Stimulated activated CD8-positive, alpha-beta memory T cell treated with anti-CD3 and anti-CD28 coated beads, Interleukin-15, amount 100 ng/mL, for 1 hour (primary cell): Measurements from ENCODE around the gene PLA2G2C.

ENCODE experiments used
- DNase-seq: peaks from one replicate; pipeline ENCODE4 v3.0.0-alpha.2; 2020; ENCODE audit warnings: low read depth

The PLA2G2C gene

DNA sequence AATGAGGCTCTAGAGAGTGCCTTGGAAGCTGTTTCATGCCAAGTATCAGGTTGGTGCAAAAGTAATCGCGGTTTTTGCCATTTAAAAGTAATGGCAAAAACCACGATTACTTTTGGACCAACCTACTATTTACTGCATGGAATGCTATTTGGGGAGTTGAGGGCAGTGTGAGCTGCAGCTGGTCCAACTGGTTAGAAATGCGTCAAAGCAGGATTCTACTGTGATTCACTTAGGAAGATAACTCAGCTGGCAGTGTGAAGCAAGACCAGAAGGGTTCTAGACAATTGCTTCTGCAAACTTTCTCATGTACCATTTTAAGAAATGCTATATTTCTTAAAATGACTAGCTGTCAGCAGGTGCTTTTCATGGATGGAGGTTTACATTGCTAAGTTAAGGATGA, 21.2 kb upstream of the PLA2G2C start:
- no peak for DNase-seq

- no peak for DNase-seq
Measured at GRCh38 chr1:20202166-20202565, 15.8 kb upstream of the PLA2G2C start.

GRCh38 chr1:20200966-20201365, 14.6 kb upstream of the PLA2G2C start:
- no peak for DNase-seq

DNA sequence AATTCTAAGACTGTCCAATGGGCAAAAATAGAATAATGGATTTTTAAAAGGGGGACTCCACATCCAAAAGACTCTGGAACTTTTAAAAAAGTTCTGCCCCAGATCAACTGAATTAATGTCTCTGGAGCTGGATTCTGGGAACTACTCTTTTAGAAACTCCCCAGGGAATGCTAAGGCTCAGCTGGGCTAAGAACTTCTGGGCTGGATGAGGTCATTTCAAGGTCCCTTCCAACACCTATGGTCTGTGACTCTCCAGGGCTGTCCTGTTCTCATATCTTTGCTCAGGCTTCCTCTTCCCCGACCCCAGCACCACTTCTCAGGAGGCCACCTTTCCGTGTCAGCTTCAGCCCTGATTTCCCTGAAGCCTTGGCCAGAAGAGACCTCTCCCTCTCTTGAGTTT, 13.5 kb upstream of the PLA2G2C start:
- DNase-seq: no peak

GRCh38 chr1:20199403-20199802, 13.1 kb upstream of the PLA2G2C start:
- DNase-seq: no peak

- no peak for DNase-seq
Measured at GRCh38 chr1:20198918-20199317, 12.6 kb upstream of the PLA2G2C start.

GRCh38 chr1:20198296-20198695, 12.0 kb upstream of the PLA2G2C start:
- no peak for DNase-seq

DNA sequence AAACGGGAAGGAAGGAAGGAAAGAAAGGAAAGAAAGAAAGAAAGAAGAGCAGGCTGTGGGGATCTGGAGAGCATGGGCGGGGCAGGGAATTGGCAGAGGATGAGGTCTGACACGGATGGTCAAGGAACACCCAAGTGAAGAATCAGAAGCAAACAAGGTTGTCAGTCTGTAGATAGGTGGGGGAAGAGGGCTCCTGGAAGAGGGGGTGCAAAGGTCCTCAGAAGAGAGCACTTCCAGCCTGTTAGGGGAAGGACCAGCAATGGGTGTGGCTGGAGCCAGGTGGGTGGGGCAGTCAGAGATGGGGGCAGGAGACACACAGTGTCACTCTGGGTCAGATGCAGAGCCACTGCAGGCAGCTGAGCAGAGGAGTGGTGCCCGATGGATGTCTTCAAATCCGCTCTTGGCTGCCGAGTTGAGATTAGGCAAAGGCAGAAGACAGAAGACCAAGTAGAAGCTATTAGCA, 11.0 kb upstream of the PLA2G2C start:
- no peak for DNase-seq

DNA sequence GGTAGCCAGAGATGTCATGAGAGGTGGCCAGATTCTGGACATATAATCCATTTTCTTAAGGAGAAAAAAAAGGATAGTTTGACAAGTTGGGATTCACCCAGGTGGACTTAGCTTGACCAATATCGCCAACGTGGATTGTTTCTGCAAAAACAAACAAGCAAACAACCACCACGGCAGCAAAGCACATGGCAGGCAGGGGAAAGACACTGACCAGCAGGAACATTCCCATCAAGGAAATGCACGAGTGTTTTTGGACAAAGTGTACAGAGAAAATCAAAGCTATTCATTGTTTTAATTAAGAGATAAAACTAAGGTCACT, 9.1 kb upstream of the PLA2G2C start:
- no peak for DNase-seq

DNA sequence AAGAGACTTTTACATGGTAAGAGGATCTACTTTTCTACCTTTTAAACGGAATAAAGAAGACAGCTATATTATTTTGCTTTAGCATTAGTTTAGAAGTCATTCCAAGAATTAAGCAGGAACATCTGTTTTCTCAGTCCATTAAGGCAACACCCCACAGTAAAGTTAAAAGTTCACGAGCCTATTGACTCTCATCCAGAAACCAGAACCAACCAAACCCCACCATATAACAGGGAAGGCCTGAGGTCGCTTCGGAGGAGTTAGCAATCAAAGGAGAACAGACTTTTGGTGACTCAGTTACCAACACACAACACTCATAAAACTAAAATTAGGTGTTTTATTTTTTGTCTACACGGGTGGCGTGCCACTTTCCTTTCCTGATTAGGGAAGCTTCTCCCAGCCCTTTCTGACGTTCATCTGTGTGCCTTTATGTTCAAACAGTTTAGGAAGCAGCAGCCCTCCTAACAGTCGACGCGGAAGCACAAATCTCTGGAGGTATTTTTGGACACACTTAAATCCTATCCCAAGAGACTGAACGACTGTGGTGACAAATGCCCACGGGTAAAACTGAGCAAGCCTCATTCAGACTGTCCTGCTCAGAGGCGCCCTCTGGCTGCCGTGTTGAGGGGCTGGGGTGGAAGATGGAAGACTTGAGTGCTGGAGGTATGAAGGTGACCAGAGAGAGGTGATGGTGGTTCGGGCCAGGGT, 8.6 kb upstream of the PLA2G2C start:
- DNase-seq: peak; percentile 53

DNA sequence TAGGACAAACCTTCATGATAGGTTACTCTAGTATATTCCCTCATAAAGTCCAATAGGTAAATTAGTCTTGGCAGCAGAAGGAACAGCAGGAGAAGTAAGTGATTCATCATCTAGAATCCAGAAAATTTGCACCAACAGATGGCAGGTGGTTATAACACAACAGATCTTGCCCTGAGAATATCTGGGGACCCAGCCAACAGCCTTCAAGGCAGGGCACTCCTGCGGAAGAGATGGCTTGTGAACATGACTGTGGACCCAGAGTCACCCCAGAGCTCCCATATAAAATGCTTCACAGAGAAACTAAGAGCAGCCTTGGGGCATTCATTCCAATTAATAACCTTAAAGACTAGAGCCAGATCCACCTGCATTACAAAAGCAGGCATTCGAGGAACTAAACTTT, 7.9 kb upstream of the PLA2G2C start:
- DNase-seq: no peak

DNA sequence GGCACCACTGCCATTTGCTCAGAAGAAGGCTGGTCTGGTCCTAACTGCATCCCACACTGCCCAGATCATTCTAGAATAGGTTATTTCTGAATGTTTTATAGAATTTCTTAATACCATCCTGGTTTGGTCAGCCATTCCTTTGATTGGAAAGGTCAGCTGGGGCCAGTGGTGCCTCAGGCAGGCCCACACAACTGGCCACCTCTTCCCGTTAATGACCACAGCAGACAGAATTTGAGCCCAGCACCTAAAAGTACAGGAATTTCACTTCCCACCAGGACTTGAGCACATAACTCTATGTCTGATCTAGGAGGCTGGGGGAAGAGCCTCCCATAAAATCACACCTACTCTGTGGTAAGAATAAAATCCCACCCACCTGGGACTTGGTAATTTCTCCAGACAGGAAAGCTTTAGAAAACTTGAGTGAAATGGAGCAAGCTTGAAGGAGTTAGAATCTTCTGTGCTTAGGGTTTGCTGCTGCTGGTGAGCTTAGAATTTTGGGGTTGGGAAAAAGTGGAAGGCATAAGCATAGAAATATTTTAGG, 6.6 kb upstream of the PLA2G2C start:
- DNase-seq: no peak

DNA sequence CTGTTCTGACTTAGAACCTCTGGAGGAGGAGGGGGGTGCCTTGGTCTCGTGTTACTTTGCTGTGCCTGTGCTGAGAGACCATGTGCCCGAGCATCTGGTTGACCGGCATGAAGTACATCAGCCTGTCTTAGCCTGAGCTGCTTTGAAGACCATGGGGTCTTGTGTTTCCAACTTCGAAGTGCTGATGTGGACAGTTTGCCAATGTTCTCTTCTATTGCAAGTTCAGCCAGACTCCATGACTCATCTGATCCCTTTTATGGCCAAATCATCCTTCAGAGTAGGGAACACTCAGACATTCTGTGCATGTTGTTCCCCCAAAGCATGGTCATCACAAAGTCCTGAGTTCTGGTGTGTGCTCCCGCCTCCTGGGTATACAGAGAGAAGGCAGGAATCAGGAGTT, 6.0 kb upstream of the PLA2G2C start:
- no peak for DNase-seq

DNA sequence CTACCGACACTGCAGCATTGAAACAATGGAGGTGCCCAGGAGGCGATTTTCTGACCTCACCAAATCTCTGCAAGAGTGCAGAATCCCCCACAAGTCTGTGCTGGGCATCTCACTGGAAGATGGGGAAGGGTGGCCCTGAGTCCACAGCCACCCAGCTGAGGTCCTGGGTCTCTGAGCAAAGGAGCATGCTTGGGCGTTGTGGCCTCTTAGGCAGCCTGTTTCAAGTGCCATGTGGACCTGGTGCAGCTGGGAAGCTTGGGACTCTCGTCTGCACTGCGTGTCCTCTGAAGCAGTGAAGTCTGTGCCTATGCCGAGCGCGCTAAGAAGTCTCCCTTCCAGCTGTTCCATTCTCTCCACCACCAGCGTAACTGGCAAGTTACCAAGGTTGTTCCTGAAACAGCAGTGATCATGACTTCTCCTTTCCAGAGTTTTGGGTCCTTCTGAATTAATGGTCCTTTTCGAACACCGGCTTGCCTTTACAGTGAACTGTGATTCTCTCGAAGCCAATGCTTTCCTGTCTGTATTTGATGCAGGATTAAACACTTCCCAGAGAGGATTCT, 5.0 kb upstream of the PLA2G2C start:
- no peak for DNase-seq

GRCh38 chr1:20190256-20191160, 4.2 kb upstream of the PLA2G2C start:
- DNase-seq: no peak

DNA sequence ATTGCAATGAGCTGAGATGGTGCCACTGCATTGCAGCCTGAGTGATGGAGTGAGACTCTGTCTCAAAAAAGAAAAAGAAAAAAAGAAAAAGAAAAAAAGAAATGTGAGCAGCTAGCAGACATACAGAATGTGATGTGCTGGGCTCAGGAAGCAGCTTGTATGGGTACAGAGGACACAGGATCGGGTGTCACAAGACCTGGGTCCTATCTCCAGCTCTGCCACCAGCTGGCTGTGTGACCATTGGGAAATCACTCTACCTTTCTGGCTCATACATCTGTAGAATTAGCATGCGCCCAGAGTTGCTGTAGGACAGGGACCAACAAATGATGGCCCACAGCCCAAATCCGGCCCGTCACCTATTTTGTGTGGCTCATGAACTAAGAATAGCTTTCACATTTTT, 3.3 kb upstream of the PLA2G2C start:
- DNase-seq: no peak

DNA sequence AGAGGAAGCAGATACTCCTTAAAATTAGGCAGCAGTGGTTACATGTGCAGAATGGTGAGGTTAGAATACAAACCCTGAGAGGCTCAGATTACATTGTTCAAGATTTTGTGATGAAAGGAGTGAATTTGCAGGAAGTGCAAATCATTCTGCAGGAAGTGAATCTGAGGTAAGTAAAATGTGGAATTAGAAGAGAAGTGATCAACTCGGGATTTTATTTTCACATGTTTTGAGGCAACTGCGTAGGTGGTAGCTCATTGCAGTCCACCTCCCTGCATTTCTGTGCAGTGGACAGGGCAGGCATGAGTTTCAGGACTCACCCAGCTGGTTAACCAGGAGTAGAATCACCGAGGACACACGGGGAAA, 2.1 kb upstream of the PLA2G2C start:
- no peak for DNase-seq

GRCh38 chr1:20187813-20188454, 1.6 kb upstream of the PLA2G2C start:
- no peak for DNase-seq

- DNase-seq: no peak
Measured at GRCh38 chr1:20187103-20187812, 940 bp upstream of the PLA2G2C start.

GRCh38 chr1:20184997-20185833, 1.1 kb downstream of the PLA2G2C start:
- DNase-seq: no peak

DNA sequence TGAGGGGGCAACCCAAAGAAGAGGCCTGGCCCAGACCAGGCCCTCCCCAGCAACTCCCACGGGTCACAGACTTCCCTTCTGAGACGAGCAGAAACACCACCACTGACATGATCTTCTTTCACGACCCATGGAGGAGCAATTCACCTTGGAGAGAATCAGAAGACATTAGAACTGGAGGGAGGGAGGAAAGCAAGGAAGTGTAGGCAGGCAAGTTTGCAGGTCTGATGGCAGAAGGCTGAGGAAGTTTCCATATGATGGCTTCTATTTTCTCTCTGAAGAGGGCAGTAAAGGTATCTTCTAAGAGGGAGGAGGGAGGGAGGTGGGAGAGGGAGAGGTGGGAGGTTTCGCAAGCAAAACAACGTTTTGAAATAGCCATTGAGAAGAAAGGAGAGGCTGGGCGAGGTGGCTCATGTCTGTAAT, 1.8 kb downstream of the PLA2G2C start:
- DNase-seq: no peak
